SU-DHL-6 (cell line): ENCODE measurements around the gene MEDAG.

Experiments used
- H2AFZ ChIP-seq: fragments of 200-600 bp; sonication (generic); 2 replicates; pipeline ENCODE4 v1.6.1; 2014; ENCODE audit warnings: low read depth, mild to moderate bottlenecking, moderate library complexity, mixed read lengths, antibody characterized with exemption, low read length; ENCODE audit not compliant: severe bottlenecking
- H3F3A ChIP-seq: fragments of 200-600 bp; shearing (Covaris generic); 2 replicates; pipeline ENCODE4 v1.6.0; 2016; ENCODE audit warnings: antibody characterized with exemption, mild to moderate bottlenecking; ENCODE audit not compliant: insufficient read depth
- H3K27ac ChIP-seq: fragments of 200-600 bp; sonication (generic); 2 replicates; pipeline ENCODE4 v1.5.1; 2016; ENCODE audit warnings: low read depth, mild to moderate bottlenecking, low read length, moderate library complexity, mixed read lengths
- H3K27me3 ChIP-seq: fragments of 200-600 bp; sonication (generic), shearing (Covaris generic); 2 replicates; pipeline ENCODE4 v1.6.0; 2014; ENCODE audit warnings: mild to moderate bottlenecking, low read length
- H3K36me3 ChIP-seq: fragments of 200-600 bp; sonication (generic); 2 replicates; pipeline ENCODE4 v1.6.1; 2014; ENCODE audit warnings: mild to moderate bottlenecking, low read length, mixed read lengths
- H3K4me2 ChIP-seq: fragments of 300-600, 200-600 bp; shearing (Covaris generic), sonication (generic); 2 replicates; pipeline ENCODE4 v1.6.0; 2014; ENCODE audit warnings: low read length, low read depth, mild to moderate bottlenecking; ENCODE audit not compliant: poor library complexity, severe bottlenecking
- H3K4me3 ChIP-seq: fragments of 200-600 bp; sonication (generic); 2 replicates; pipeline ENCODE4 v1.5.1; 2014; ENCODE audit warnings: antibody characterized with exemption, low read length, mild to moderate bottlenecking, mixed read lengths; ENCODE audit not compliant: insufficient read depth, poor library complexity, severe bottlenecking
- H3K79me2 ChIP-seq: fragments of 200-600 bp; sonication (generic); 2 replicates; pipeline ENCODE4 v1.6.1; 2014; ENCODE audit warnings: mild to moderate bottlenecking, low read length, moderate library complexity; ENCODE audit not compliant: insufficient read depth
- H3K9ac ChIP-seq: fragments of 200-600 bp; sonication (generic); 2 replicates; pipeline ENCODE4 v1.7.0; 2014; ENCODE audit warnings: mild to moderate bottlenecking, low read length
- H3K9me2 ChIP-seq: fragments of 200-600 bp; sonication (generic); replicated peaks from 2 replicates; pipeline ENCODE4 v1.6.1; 2014; ENCODE audit warnings: low read length; ENCODE audit not compliant: insufficient read depth
- H3K9me3 ChIP-seq: fragments of 200-600 bp; sonication (generic); 2 replicates; pipeline ENCODE4 v1.6.1; 2014; ENCODE audit warnings: low read length, mixed read lengths; ENCODE audit not compliant: insufficient read depth
- H4K20me1 ChIP-seq: fragments of 200-600 bp; sonication (generic); 2 replicates; pipeline ENCODE4 v1.6.1; 2014; ENCODE audit warnings: low read depth, mild to moderate bottlenecking, antibody characterized with exemption, low read length, moderate library complexity, mixed read lengths
- EZH2phosphoT487 ChIP-seq: fragments of 200-600 bp; sonication (generic), shearing (Covaris generic); conservative IDR thresholded peaks from 2 replicates; pipeline ENCODE4 v1.6.1; 2018; ENCODE audit warnings: mild to moderate bottlenecking, antibody characterized with exemption, low read length, moderate library complexity, mixed read lengths
- TF ChIP-seq, protein P1 (sequence below): fragments of 200-600 bp; sonication (generic); IDR thresholded peaks from one replicate; pipeline ENCODE4 v1.5.1; 2017; ENCODE audit warnings: antibody characterized with exemption, mild to moderate bottlenecking, low read length, moderate library complexity; ENCODE audit not compliant: insufficient read depth, poor library complexity, severe bottlenecking

Gene MEDAG

DNA sequence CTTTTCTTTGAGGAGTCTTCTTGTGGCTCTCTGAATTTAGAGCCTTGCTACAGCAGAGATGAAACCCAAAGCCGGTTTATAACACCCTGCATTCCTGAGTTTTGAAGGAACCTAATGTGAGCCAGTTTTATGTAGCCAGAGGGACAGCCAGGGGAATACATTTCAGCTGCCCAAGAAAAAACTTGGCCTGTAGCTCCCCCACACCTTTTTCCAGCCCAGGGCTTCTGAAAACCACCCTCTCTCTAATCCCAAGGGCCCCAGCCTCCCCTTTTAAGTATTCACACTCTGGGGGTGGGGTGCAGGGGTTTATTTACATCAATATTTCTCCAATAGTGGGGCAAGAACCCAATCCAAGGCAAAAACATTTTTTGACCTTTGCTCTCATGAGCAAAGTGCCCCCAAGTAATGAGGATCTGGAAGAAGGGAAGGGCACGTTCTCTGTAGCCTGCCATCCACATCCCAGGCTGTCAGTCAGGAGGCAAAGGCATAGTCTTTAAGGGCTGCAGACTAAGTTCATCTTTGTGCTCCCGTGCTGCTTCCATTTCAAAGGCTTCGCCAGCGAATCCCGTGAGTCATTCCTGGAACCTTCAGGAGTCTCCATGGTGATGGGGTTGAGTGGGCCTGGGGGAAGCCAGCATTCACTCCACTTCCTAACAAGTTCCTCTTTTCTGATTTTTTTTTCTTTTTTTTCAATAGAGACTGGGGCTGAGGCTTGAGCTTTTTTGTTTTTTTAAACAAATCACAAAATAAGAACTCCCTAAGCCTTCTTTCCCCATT, 33.2 kb upstream of the MEDAG start:
- no peak overlapping the region for H3K27ac ChIP-seq
- TF ChIP-seq EZH2phosphoT487, result no peak
- TF ChIP-seq, protein P1, sequence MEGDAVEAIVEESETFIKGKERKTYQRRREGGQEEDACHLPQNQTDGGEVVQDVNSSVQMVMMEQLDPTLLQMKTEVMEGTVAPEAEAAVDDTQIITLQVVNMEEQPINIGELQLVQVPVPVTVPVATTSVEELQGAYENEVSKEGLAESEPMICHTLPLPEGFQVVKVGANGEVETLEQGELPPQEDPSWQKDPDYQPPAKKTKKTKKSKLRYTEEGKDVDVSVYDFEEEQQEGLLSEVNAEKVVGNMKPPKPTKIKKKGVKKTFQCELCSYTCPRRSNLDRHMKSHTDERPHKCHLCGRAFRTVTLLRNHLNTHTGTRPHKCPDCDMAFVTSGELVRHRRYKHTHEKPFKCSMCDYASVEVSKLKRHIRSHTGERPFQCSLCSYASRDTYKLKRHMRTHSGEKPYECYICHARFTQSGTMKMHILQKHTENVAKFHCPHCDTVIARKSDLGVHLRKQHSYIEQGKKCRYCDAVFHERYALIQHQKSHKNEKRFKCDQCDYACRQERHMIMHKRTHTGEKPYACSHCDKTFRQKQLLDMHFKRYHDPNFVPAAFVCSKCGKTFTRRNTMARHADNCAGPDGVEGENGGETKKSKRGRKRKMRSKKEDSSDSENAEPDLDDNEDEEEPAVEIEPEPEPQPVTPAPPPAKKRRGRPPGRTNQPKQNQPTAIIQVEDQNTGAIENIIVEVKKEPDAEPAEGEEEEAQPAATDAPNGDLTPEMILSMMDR, result no peak
- no peaks in the 10 kb centered on the region for H3K9me2 ChIP-seq
- H3K36me3 ChIP-seq, result no peaks in the 10 kb centered on the region
- no peak overlapping the region for H3K4me2 ChIP-seq
- no peaks in the 10 kb centered on the region for H4K20me1 ChIP-seq
- no peaks in the 10 kb centered on the region for H3K79me2 ChIP-seq
- H3K4me3 ChIP-seq, result no peak overlapping the region
- no peaks in the 10 kb centered on the region; the same call in none of the 2 replicates for H3K27me3 ChIP-seq
- H2AFZ ChIP-seq, result no peak overlapping the region
- no peaks in the 10 kb centered on the region for H3K9me3 ChIP-seq
- H3K9ac ChIP-seq, result no peak overlapping the region
- H3F3A ChIP-seq, result no peaks in the 10 kb centered on the region

DNA sequence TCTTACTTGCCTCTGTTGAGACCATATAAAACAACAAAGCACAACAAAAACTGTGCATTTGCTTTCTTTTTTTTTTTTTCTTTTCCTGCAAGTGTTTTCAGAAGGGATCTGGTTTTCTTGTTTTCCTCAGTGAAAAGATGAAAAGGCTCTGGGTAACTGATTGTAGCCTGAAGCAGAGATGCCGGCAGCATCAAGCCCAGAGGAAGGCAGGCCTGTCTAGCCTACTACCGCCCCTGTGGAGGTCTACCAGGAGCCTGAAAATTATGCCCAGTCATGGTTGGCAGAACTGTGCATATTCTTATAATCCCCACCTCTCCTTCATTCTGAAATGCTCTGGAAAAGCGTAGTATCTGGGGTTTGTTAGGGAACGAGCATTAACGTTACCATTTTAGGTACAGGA, 32.6 kb upstream of the MEDAG start:
- TF ChIP-seq, protein P1, result no peak
- no peak for TF ChIP-seq EZH2phosphoT487
- H4K20me1 ChIP-seq, result no peaks in the 10 kb centered on the region
- no peaks in the 10 kb centered on the region for H3K79me2 ChIP-seq
- H3K4me2 ChIP-seq, result no peak overlapping the region
- H3K9me2 ChIP-seq, result no peaks in the 10 kb centered on the region
- no peak overlapping the region for H3K4me3 ChIP-seq
- H2AFZ ChIP-seq, result no peak overlapping the region
- no peaks in the 10 kb centered on the region for H3F3A ChIP-seq
- no peaks in the 10 kb centered on the region for H3K36me3 ChIP-seq
- H3K27me3 ChIP-seq, result no peaks in the 10 kb centered on the region; the same call in none of the 2 replicates
- no peaks in the 10 kb centered on the region for H3K9me3 ChIP-seq
- H3K27ac ChIP-seq, result no peak overlapping the region
- no peak overlapping the region for H3K9ac ChIP-seq

DNA sequence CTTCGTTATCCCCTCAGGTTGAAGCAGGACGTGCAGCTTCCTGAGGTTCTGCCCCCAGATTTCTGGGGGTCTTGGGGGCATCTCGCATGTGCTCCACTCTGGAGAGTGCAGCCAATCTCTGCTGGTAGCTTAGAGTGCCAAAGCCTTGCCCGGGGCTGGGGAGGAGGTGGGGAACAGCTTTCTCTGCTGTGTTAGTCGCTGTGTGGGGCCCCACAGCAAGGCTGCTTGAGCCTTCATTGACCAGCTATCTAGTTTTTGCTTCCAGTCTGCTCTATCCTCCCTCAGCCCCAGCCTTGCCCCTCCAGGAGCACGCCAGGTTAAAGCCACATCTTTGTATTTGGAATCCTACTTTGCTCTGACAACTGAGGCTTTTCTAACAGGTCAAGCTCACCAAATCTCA, 32.0 kb upstream of the MEDAG start:
- Histone ChIP-seq H4K20me1 (no peaks in the 10 kb centered on the region), H3K79me2 (no peaks in the 10 kb centered on the region), H2AFZ (no peak overlapping the region), H3F3A (no peaks in the 10 kb centered on the region), H3K9me2 (no peaks in the 10 kb centered on the region), H3K27me3 (no peaks in the 10 kb centered on the region; the same call in none of the 2 replicates), H3K9me3 (no peaks in the 10 kb centered on the region), H3K9ac (no peak overlapping the region), H3K27ac (no peak overlapping the region), H3K36me3 (no peaks in the 10 kb centered on the region), H3K4me2 (no peak overlapping the region), H3K4me3 (no peak overlapping the region)
- TF ChIP-seq EZH2phosphoT487, result no peak
- TF ChIP-seq, protein P1, result no peak
